Keratinocyte (primary cell): ENCODE results near the gene ATRX.

Experiments used
- CTCF ChIP-seq, 3 experiments: IDR thresholded peaks in 1 of 3; conservative IDR thresholded peaks in 1 of 3; optimal IDR thresholded peaks in 1 of 3; 2 replicates in 2 of 3; 3 replicates in 1 of 3; pipeline versions ENCODE3 to v1.5.1; 2011; ENCODE audit warnings: low read length in 3 of 3, mild to moderate bottlenecking in 3 of 3, moderate library complexity in 2 of 3, control low read depth in 1 of 3, inconsistent platforms in 1 of 3; ENCODE audit not compliant: insufficient read depth in 2 of 3; ENCODE audit errors: extremely low read depth in 1 of 3
- EZH2 ChIP-seq: IDR thresholded peaks from one replicate; pipeline ENCODE4 v1.6.1; 2012; ENCODE audit warnings: inconsistent platforms, mild to moderate bottlenecking, low read length, moderate library complexity

GRCh38 chrX:77786365-77786680 is 307 bp upstream of the ATRX start:
- no peak for TF ChIP-seq CTCF (optimal IDR thresholded peaks at IDR 0.05 in 1 of 3, IDR thresholded peaks at IDR 0.05 in 1 of 3, conservative IDR thresholded peaks at IDR 0.05 in 1 of 3; ENCODE audit: extremely low read depth in 1 of 3, insufficient read depth in 2 of 3, low read length in 3 of 3)
- TF ChIP-seq EZH2 = no peak
